Large intestine (tissue), 3 donors: ENCODE results near the gene SEC23B. TPM values are rescaled to one million over a fixed set of nuclear protein-coding genes. Genes with fewer than 3 reads are reported as not detected.

Experiments used
- DNase-seq, 2 donors: peaks; one replicate each; pipeline versions ENCODE4 v3.0.0 to v3.0.0-alpha.2; 2013
- H3K27ac ChIP-seq: one replicate; pipeline ENCODE4 v1.5.1; 2013; ENCODE audit warnings: low read length
- H3K27me3 ChIP-seq: 2 replicates; pipeline ENCODE4 v1.6.1; 2013; ENCODE audit warnings: low read length; ENCODE audit not compliant: control insufficient read depth, insufficient read depth
- H3K36me3 ChIP-seq: 2 replicates; pipeline ENCODE4 v1.6.1; 2013; ENCODE audit warnings: low read length; ENCODE audit not compliant: control insufficient read depth, insufficient read depth
- H3K4me1 ChIP-seq: one replicate; pipeline ENCODE4 v1.6.1; 2013; ENCODE audit warnings: low read length; ENCODE audit not compliant: control insufficient read depth, insufficient read depth
- H3K4me3 ChIP-seq: one replicate; pipeline ENCODE4 v1.5.1; 2013; ENCODE audit warnings: low read length
- H3K9me3 ChIP-seq: one replicate; pipeline ENCODE4 v1.6.1; 2013; ENCODE audit warnings: mild to moderate bottlenecking, low read depth, low read length, moderate library complexity; ENCODE audit not compliant: control insufficient read depth
- WGBS: methylation state at CpG from one replicate; pipeline ENCODE4 v1.1.5; 2013; ENCODE audit warnings: low lambda C conversion rate; ENCODE audit not compliant: insufficient coverage; 5-methylcytosine and 5-hydroxymethylcytosine counted together
- polyA plus RNA-seq: library from polyadenylated mRNA; unstranded; fragments of 120-200 nt; gene quantifications from one replicate; pipeline ENCODE4 v1.2.1, GENCODE V29; 2013

SEC23B gene
- polyA plus RNA-seq, 1 donor: 33.5 TPM

GRCh38 chr20:18578581-18578980, 70.8 kb downstream of the SEC23B start:
- Histone ChIP-seq H3K9me3 (no peaks in the 10 kb centered on the region), H3K27me3 (no peaks in the 10 kb centered on the region), H3K27ac (no peak overlapping the region), H3K36me3 (no peaks in the 10 kb centered on the region), H3K4me3 (no peak overlapping the region), H3K4me1 (no peaks in the 10 kb centered on the region)
- no peak for DNase-seq
- WGBS: 73% methylated on average over 3 of the region's 6 CpGs

GRCh38 chr20:18580012-18580411, 72.3 kb downstream of the SEC23B start:
- no peak for DNase-seq
- no peak overlapping the region for H3K27ac ChIP-seq
- no peaks in the 10 kb centered on the region for H3K4me1 ChIP-seq
- H3K9me3 ChIP-seq: no peaks in the 10 kb centered on the region
- H3K27me3 ChIP-seq: no peaks in the 10 kb centered on the region
- H3K4me3 ChIP-seq: no peak overlapping the region
- no peaks in the 10 kb centered on the region for H3K36me3 ChIP-seq
- WGBS: no CpG with 5 or more reads among the region's 4 CpGs

DNA sequence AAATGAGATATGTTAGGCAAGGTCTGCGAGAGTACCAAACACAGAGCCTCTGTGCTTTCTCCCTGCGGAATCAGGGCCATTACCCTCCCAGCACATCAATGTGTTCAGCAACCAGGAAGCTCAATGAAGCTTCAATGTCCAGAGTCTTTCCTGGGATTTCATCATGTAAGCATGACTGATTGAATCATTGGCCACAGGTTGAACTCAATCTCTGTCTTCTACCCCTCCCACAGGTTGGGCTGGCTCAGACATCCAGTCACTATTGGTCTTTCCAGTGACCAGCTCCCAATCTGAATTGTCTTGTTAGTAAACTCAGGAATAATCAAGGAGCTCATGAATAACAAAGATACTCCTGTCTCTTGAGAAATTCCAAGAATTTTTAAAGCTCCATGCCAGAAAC, 77.4 kb downstream of the SEC23B start:
- Histone ChIP-seq H3K4me1 (no peaks in the 10 kb centered on the region), H3K9me3 (no peaks in the 10 kb centered on the region), H3K36me3 (no peaks in the 10 kb centered on the region), H3K4me3 (no peak overlapping the region), H3K27ac (no peak overlapping the region), H3K27me3 (no peaks in the 10 kb centered on the region)
- peak in 1 of 2 donors; percentile 11 for DNase-seq
- WGBS: no CpG with 5 or more reads among the region's 2 CpGs

DNA sequence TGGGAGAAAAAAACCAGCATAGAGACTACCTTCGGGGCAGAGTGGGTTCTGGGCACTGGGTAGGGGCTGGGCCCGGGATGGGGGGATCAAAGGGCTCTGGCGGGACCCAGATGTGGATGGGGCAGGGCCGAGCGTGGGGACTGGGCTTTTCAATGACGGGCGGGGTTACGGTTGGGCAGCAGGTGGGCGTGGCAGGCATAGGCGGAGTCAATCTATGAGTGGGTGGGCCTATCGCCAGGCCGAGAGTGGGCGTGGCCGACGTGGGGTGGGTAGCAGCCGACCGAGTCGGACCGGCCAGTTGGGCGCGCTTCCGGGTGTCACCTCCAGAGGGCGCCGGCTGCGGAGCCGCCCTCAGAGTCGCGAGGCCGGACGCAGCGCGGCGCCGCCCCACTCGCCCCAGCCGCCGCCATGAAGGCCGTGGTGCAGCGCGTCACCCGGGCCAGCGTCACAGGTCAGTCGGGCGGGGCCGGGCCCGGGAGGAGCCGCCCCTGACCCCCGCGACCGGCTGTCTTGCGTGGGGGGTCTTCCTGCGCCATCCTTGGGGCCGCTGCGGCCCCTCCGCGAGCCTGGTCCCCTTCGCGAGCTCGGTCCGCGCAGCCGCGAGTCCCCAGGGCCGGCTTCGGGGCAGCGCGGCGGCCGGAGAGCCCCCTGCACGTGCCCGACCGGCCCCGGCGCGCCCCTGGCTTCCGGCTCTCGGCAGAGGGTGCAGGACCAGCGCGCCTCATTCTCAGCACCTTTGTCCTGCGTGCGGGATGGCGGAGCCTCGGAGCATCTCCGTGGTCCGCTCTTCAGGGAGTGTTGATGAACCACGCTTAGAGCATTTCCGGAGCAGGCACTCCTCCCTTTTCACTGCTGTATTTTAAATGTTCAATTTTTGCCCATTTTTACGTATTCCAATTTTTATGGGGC, 80.2 kb downstream of the SEC23B start, which contains the start of gene DTD1:
Gene DTD1, plus strand, starts transcription at position 390 of the 909 bp plus-strand sequence. Its CDS starts 19 bp downstream, at position 409.
- H3K9me3 ChIP-seq: no peaks in the 10 kb centered on the region
- no peaks in the 10 kb centered on the region for H3K4me1 ChIP-seq
- DNase-seq: peak; percentile 77 to 84
- H3K27ac ChIP-seq: no peak within 1 kb of the TSS
- H3K4me3 ChIP-seq: peak within 1 kb of the TSS; percentile 50
- 0% methylated on average over 2 of the region's 88 CpGs for WGBS
- no peaks in the 10 kb centered on the region for H3K27me3 ChIP-seq
- no peaks in the 10 kb centered on the region for H3K36me3 ChIP-seq

GRCh38 chr20:18588574-18588933, 80.8 kb downstream of the SEC23B start:
- Histone ChIP-seq H3K27ac (no peak overlapping the region), H3K36me3 (no peaks in the 10 kb centered on the region), H3K27me3 (no peaks in the 10 kb centered on the region), H3K4me1 (no peaks in the 10 kb centered on the region), H3K4me3 (peak overlapping the region; percentile 50), H3K9me3 (no peaks in the 10 kb centered on the region)
- no CpG with 5 or more reads among the region's 18 CpGs for WGBS
- no peak for DNase-seq

GRCh38 chr20:18589941-18590674, 82.4 kb downstream of the SEC23B start:
- H3K36me3 ChIP-seq: no peaks in the 10 kb centered on the region
- H3K4me3 ChIP-seq: no peak overlapping the region
- no peaks in the 10 kb centered on the region for H3K27me3 ChIP-seq
- no CpG with 5 or more reads among the region's 8 CpGs for WGBS
- DNase-seq: no peak
- no peaks in the 10 kb centered on the region for H3K9me3 ChIP-seq
- H3K27ac ChIP-seq: no peak overlapping the region
- no peaks in the 10 kb centered on the region for H3K4me1 ChIP-seq

DNA sequence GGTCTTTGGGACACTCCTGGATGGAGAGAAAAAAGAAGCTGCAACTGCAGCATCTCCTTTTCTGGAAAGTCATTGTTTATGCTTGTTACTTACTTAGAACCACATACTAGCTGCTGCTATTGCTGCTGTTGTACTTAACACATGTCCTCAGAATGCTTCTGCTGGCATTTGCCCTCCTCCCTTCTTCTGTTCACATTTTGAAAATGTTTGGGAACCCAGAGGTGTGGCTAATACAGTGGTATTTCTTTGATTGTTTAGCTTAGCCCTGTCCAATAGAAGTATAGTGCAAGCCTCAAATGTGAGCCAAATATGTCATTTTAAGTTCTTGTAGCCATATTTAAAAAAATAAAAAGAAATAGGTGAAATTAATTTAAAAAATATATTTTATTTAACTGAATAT, 88.5 kb downstream of the SEC23B start:
- DNase-seq: no peak
- no peak overlapping the region for H3K4me3 ChIP-seq
- H3K4me1 ChIP-seq: no peaks in the 10 kb centered on the region
- no peak overlapping the region for H3K27ac ChIP-seq
- H3K9me3 ChIP-seq: no peaks in the 10 kb centered on the region
- no peaks in the 10 kb centered on the region for H3K27me3 ChIP-seq
- H3K36me3 ChIP-seq: peaks cover 13% of the 10 kb centered on the region

- Histone ChIP-seq H3K4me1 (no peaks in the 10 kb centered on the region), H3K27ac (no peak overlapping the region), H3K4me3 (no peak overlapping the region), H3K9me3 (no peaks in the 10 kb centered on the region), H3K36me3 (no peaks in the 10 kb centered on the region), H3K27me3 (no peaks in the 10 kb centered on the region)
- no peak for DNase-seq
Observed at GRCh38 chr20:18609741-18610140, 102.0 kb downstream of the SEC23B start.

Other genes starting within 250 kb of the SEC23B start
- gene ZNF133, start 219.4 kb upstream of the SEC23B start, polyA plus RNA-seq: 22.1 TPM
- 2.4 TPM for gene DZANK1, start 40.9 kb upstream of the SEC23B start, polyA plus RNA-seq
- gene POLR3F, start 40.5 kb upstream of the SEC23B start, polyA plus RNA-seq: 10.6 TPM
- gene RBBP9, start 10.7 kb upstream of the SEC23B start, polyA plus RNA-seq: 22.5 TPM
- 105 TPM for gene SMIM26, start 59.5 kb downstream of the SEC23B start, polyA plus RNA-seq
- gene DTD1, start 80.1 kb downstream of the SEC23B start, polyA plus RNA-seq: 17.4 TPM